Retinal pigment epithelial cell (primary cell): Measurements from ENCODE around the gene SLX4IP.

ENCODE experiments used
- DNase-seq: peaks from one replicate; pipeline ENCODE4 v3.0.0-alpha.2; 2010; ENCODE audit warnings: low read depth
- H3K4me3 ChIP-seq: 2 replicates; pipeline ENCODE4 v1.5.1; 2011; ENCODE audit warnings: mild to moderate bottlenecking, low read length, control low read depth, moderate library complexity
- CTCF ChIP-seq: conservative IDR thresholded peaks from 2 replicates; pipeline ENCODE4 v1.5.1; 2011; ENCODE audit warnings: low read depth, low read length, control low read depth, inconsistent platforms

Gene SLX4IP

GRCh38 chr20:10561302-10561701 lies 126.2 kb downstream of the SLX4IP start:
- TF ChIP-seq CTCF: no peak
- no peak for DNase-seq
- no peak overlapping the region for H3K4me3 ChIP-seq

- no peak for TF ChIP-seq CTCF
- H3K4me3 ChIP-seq: no peak overlapping the region
- DNase-seq: no peak
Observed at GRCh38 chr20:10562899-10563298, 127.8 kb downstream of the SLX4IP start.

- TF ChIP-seq CTCF: no peak
- no peak overlapping the region for H3K4me3 ChIP-seq
- DNase-seq: no peak
Observed at GRCh38 chr20:10563935-10564492, 128.9 kb downstream of the SLX4IP start.

- TF ChIP-seq CTCF: no peak
- H3K4me3 ChIP-seq: no peak overlapping the region
- no peak for DNase-seq
Observed at GRCh38 chr20:10565191-10565921, 130.3 kb downstream of the SLX4IP start.

- no peak for DNase-seq
- TF ChIP-seq CTCF: no peak
- no peak overlapping the region for H3K4me3 ChIP-seq
Observed at GRCh38 chr20:10565922-10566897, 131.1 kb downstream of the SLX4IP start.

- no peak for TF ChIP-seq CTCF
- no peak overlapping the region for H3K4me3 ChIP-seq
- no peak for DNase-seq
Observed at GRCh38 chr20:10568032-10568431, 132.9 kb downstream of the SLX4IP start.
